Measurements from ENCODE around the gene STAT1. TPM values are rescaled to one million over a fixed set of nuclear protein-coding genes. Genes with fewer than 3 reads are reported as not detected.

The STAT1 gene
- total and polyA plus RNA-seq, 10 of the 15 experiments (the other 5 are each of a cell fraction or from before 2014, with no cell fraction given) = 81.8 to 398 (median 307) TPM

GRCh38 chr2:191020221-191020741 is 6.3 kb upstream of the STAT1 start (continued):
- peak; percentile 54; the same call in 1 of the 2 replicates for TF ChIP-seq ZSCAN29 (IDR thresholded peaks at IDR 0.05)
- peak; percentile 76 for TF ChIP-seq MLLT1 (IDR thresholded peaks at IDR 0.05)
- 0 out of 2 replicates have a peak, but pooled peaks have one; percentile 37 for TF ChIP-seq CHD1 (IDR thresholded peaks at IDR 0.05; ENCODE audit: low read depth, low read length)
- peak; percentile 95 for TF ChIP-seq CREM (IDR thresholded peaks at IDR 0.05; ENCODE audit: low read depth)
- no peak for TF ChIP-seq NFYB (IDR thresholded peaks at IDR 0.05; ENCODE audit: insufficient read depth, low read depth, low read length)
- peak; percentile 61; the same call in 1 of the 2 replicates for TF ChIP-seq GABPA (IDR thresholded peaks at IDR 0.05; ENCODE audit: low read depth)
- no peak for TF ChIP-seq NR2C2 (IDR thresholded peaks at IDR 0.05; ENCODE audit: borderline replicate concordance, control insufficient read depth, insufficient read length, low read depth)
- TF ChIP-seq HDAC2 (IDR thresholded peaks at IDR 0.05) = no peak
- peak; percentile 82 for TF ChIP-seq ZNF24 (IDR thresholded peaks at IDR 0.05)
- peak; percentile 44; the same call in 1 of the 2 replicates for TF ChIP-seq SMARCA5 (IDR thresholded peaks at IDR 0.05)
- TF ChIP-seq, protein P1, sequence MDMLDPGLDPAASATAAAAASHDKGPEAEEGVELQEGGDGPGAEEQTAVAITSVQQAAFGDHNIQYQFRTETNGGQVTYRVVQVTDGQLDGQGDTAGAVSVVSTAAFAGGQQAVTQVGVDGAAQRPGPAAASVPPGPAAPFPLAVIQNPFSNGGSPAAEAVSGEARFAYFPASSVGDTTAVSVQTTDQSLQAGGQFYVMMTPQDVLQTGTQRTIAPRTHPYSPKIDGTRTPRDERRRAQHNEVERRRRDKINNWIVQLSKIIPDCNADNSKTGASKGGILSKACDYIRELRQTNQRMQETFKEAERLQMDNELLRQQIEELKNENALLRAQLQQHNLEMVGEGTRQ (IDR thresholded peaks at IDR 0.05; ENCODE audit: borderline replicate concordance, low read depth, low read length) = peak; percentile 91
- TF ChIP-seq SMAD1 (IDR thresholded peaks at IDR 0.05; ENCODE audit: low read depth, partially characterized antibody) = no peak
- TF ChIP-seq BMI1 (IDR thresholded peaks at IDR 0.05; ENCODE audit: borderline replicate concordance) = no peak
- TF ChIP-seq MXI1 (IDR thresholded peaks at IDR 0.05; ENCODE audit: low read depth, low read length) = peak; percentile 99
- TF ChIP-seq SRF (IDR thresholded peaks at IDR 0.05; ENCODE audit: low read depth in 2 of 2, low read length in 2 of 2) = peak in 1 of 2 experiments; percentile 62; a peak in 1 of 4 replicates
- peak; percentile 100 for TF ChIP-seq TCF3 (IDR thresholded peaks at IDR 0.05; ENCODE audit: borderline replicate concordance, insufficient read depth, low read depth, low read length)
- TF ChIP-seq E2F4 (IDR thresholded peaks at IDR 0.05; ENCODE audit: low read depth, low read length) = peak; percentile 95
- TF ChIP-seq, protein P2, sequence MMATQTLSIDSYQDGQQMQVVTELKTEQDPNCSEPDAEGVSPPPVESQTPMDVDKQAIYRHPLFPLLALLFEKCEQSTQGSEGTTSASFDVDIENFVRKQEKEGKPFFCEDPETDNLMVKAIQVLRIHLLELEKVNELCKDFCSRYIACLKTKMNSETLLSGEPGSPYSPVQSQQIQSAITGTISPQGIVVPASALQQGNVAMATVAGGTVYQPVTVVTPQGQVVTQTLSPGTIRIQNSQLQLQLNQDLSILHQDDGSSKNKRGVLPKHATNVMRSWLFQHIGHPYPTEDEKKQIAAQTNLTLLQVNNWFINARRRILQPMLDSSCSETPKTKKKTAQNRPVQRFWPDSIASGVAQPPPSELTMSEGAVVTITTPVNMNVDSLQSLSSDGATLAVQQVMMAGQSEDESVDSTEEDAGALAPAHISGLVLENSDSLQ (IDR thresholded peaks at IDR 0.05) = peak; percentile 20; the same call in 1 of the 2 replicates
- TF ChIP-seq E2F8 (IDR thresholded peaks at IDR 0.05; ENCODE audit: low read depth, partially characterized antibody) = no peak
- TF ChIP-seq PAX8 (IDR thresholded peaks at IDR 0.05) = no peak
- TF ChIP-seq RELB (IDR thresholded peaks at IDR 0.05; ENCODE audit: low read depth) = peak; percentile 96
- TF ChIP-seq JUNB (IDR thresholded peaks at IDR 0.05) = no peak

Measured in GM12878 (cell line).